Measurements from ENCODE around the gene RTL5. TPM values are rescaled to one million over a fixed set of nuclear protein-coding genes. Genes with fewer than 3 reads are reported as not detected.

RTL5 gene
- total and polyA plus RNA-seq, 10 of the 15 experiments (the other 5 are each of a cell fraction or from before 2014, with no cell fraction given): under 0.01 to 0.10 (median 0.03) TPM; not detected in 5

GRCh38 chrX:72133851-72134546, 2.3 kb upstream of the RTL5 start (continued):
- no peak for TF ChIP-seq BCL3 (IDR thresholded peaks at IDR 0.05; ENCODE audit: borderline replicate concordance, insufficient read depth, low read depth, low read length, poor library complexity, severe bottlenecking)

GRCh38 chrX:72132456-72132855, 741 bp upstream of the RTL5 start:
- H3K4me1 ChIP-seq (ENCODE audit: control insufficient read depth, insufficient read depth, low read length): no peaks in the 10 kb centered on the region
- H3K36me3 ChIP-seq (ENCODE audit: control insufficient read depth in 2 of 2, insufficient read depth in 2 of 2, low read length in 1 of 2): no peaks in the 10 kb centered on the region
- no peak overlapping the region for H3K4me3 ChIP-seq
- no peaks in the 10 kb centered on the region for H3K79me2 ChIP-seq (ENCODE audit: control insufficient read depth, insufficient read depth, low read length)
- no peak overlapping the region for H3K4me2 ChIP-seq (ENCODE audit: control insufficient read depth, insufficient read depth)
- no peaks in the 10 kb centered on the region for H4K20me1 ChIP-seq (ENCODE audit: control insufficient read depth, insufficient read depth)
- CTCF ChIA-PET: interaction anchor here (1.9 kb wide), 1 partner anchor 133 kb away, joined by 5 read pairs; no protein-coding TSS in a partner anchor
- no peak overlapping the region for H2AFZ ChIP-seq (ENCODE audit: control insufficient read depth, low read depth, low read length)
- H3K27me3 ChIP-seq (replicated peaks in 1 of 2; ENCODE audit: control insufficient read depth in 2 of 2, insufficient read depth in 2 of 2, low read length in 1 of 2): peaks cover 0 to 8% of the 10 kb centered on the region in 2 experiments; a peak in 3 of 4 replicates
- POLR2A ChIA-PET: no interaction called here
- in situ Hi-C loops (cut with MboI) (no loop called here), intact Hi-C loops (cut with micrococcal nuclease; ENCODE audit: unreplicated experiment) (no loop called here)
- no TSS peak for BruUV-seq (replicated peaks)
- RAD21 ChIA-PET (ENCODE audit: unreplicated experiment): no interaction called here
- SMC1A ChIA-PET (ENCODE audit: uncharacterized antibody, unreplicated experiment): no interaction called here
- no peak overlapping the region for H3K27ac ChIP-seq (ENCODE audit: control insufficient read depth, insufficient read depth)
- H3K9ac ChIP-seq (ENCODE audit: control insufficient read depth, insufficient read depth, low read length): no peak overlapping the region
- FAIRE-seq (no peak), ATAC-seq (no peak), DNase-seq (ENCODE audit: low read depth, low spot score) (no peak)
- 51% methylated on average over 3 of the region's 3 CpGs for WGBS (ENCODE audit: insufficient coverage, insufficient replicate concordance, low lambda C conversion rate, missing lambda C conversion rate)
- H3K9me3 ChIP-seq (replicated peaks; ENCODE audit: control insufficient read depth, insufficient read depth, low read length): no peaks in the 10 kb centered on the region; the same call in 2 of the 3 replicates
- TF ChIP-seq RAD21 (IDR thresholded peaks at IDR 0.05; ENCODE audit: insufficient read depth, low read depth, low read length): no peak
- TF ChIP-seq MLLT1 (IDR thresholded peaks at IDR 0.05): no peak
- no peak for TF ChIP-seq SMAD1 (IDR thresholded peaks at IDR 0.05; ENCODE audit: low read depth, partially characterized antibody)
- no peak for TF ChIP-seq TBL1XR1 (IDR thresholded peaks at IDR 0.05; ENCODE audit: low read depth, low read length)
- TF ChIP-seq SKIL (IDR thresholded peaks at IDR 0.05; ENCODE audit: low read depth, poor library complexity, severe bottlenecking): no peak
- TF ChIP-seq POLR2A (IDR thresholded peaks at IDR 0.05; ENCODE audit: low read depth, low read length): no peak
- TF ChIP-seq ZNF622 (IDR thresholded peaks at IDR 0.05): no peak
- TF ChIP-seq RELA (IDR thresholded peaks at IDR 0.05; ENCODE audit: borderline replicate concordance, partially characterized antibody): no peak
- no peak for TF ChIP-seq CBX5 (IDR thresholded peaks at IDR 0.05; ENCODE audit: low read depth)
- TF ChIP-seq ZZZ3 (IDR thresholded peaks at IDR 0.05; ENCODE audit: control insufficient read depth, insufficient read length, low read depth): no peak
- no peak for TF ChIP-seq ZBTB4 (CRISPR knock-in tag; IDR thresholded peaks at IDR 0.05)
- no peak for TF ChIP-seq CHD2 (IDR thresholded peaks at IDR 0.05; ENCODE audit: borderline replicate concordance, low read depth, low read length)
- TF ChIP-seq SREBF2 (IDR thresholded peaks at IDR 0.05; ENCODE audit: low read length): no peak

Measured in GM12878 (cell line).